NCI-H2196 (cell line): ENCODE measurements around the gene RASL12.
"Not testable (repeated sequence)": the region's sequence is repeated elsewhere in the genome, so short reads cannot be mapped to it uniquely, and the experiment has no call there.

Experiments
- DNase-seq: peaks from one replicate; lab custom pipeline; 2025; ENCODE audit not compliant: unreplicated experiment; lab: John Stamatoyannopoulos, UW

Gene RASL12

GRCh38 chr15:65067645-65068402 is at the start of gene RASL12:
RASL12 (minus strand) TSS chr15:65067991; CDS start chr15:65067835, 156 bp downstream.
- DNase-seq = no peak

- DNase-seq = no peak
Observed at GRCh38 chr15:65115542-65115941, 47.8 kb upstream of the RASL12 start.

- no peak for DNase-seq
Observed at GRCh38 chr15:65115086-65115485, 47.3 kb upstream of the RASL12 start, which contains the start of gene UBAP1L. UBAP1L (minus strand) TSS chr15:65115200; CDS start chr15:65106215, 8,985 bp downstream.

- DNase-seq = no peak
Observed at GRCh38 chr15:65110676-65111292, 43.0 kb upstream of the RASL12 start.

GRCh38 chr15:65106011-65106590 is 38.3 kb upstream of the RASL12 start:
- no peak for DNase-seq

GRCh38 chr15:65105038-65105437 is 37.2 kb upstream of the RASL12 start:
- DNase-seq = no peak

GRCh38 chr15:65102912-65103311 is 35.1 kb upstream of the RASL12 start:
- no peak for DNase-seq

- DNase-seq = no peak
Observed at GRCh38 chr15:65101891-65102708, 34.3 kb upstream of the RASL12 start.

GRCh38 chr15:65101411-65101890 is 33.7 kb upstream of the RASL12 start:
- DNase-seq = no peak

GRCh38 chr15:65100442-65100841 is 32.7 kb upstream of the RASL12 start:
- DNase-seq = no peak

GRCh38 chr15:65099801-65100200 is 32.0 kb upstream of the RASL12 start:
- DNase-seq = not testable (repeated sequence)

GRCh38 chr15:65099336-65099735 is 31.5 kb upstream of the RASL12 start:
- no peak for DNase-seq

- DNase-seq = no peak
Observed at GRCh38 chr15:65097651-65098263, 30.0 kb upstream of the RASL12 start.

GRCh38 chr15:65096481-65097385 is 28.9 kb upstream of the RASL12 start:
- DNase-seq = no peak

- no peak for DNase-seq
Observed at GRCh38 chr15:65095747-65096104, 27.9 kb upstream of the RASL12 start.

- no peak for DNase-seq
Observed at GRCh38 chr15:65095011-65095746, 27.4 kb upstream of the RASL12 start.

- DNase-seq = no peak
Observed at GRCh38 chr15:65094294-65094995, 26.7 kb upstream of the RASL12 start.

GRCh38 chr15:65093793-65094170 is 26.0 kb upstream of the RASL12 start:
- DNase-seq = not testable (repeated sequence)
